Dermis blood vessel endothelial cell (primary cell): Measurements from ENCODE around the gene TNFSF4. TPM values are rescaled to one million over a fixed set of nuclear protein-coding genes. Genes with fewer than 3 reads are reported as not detected.
A peak's percentile ranks its signal among the peaks of the same experiment; 100 is the strongest.
"Not testable (repeated sequence)": the region's sequence is repeated elsewhere in the genome, so short reads cannot be mapped to it uniquely, and the experiment has no call there.

Source experiments
- DNase-seq: peaks from one replicate; pipeline ENCODE4 v3.0.0; 2010
- total RNA-seq: library from RNA; depleted of rRNA; stranded (reverse); fragments of >200 nt; gene quantifications from 2 replicates; pipeline ENCODE4 v1.2.3, GENCODE V29; 2014

The TNFSF4 gene
- total RNA-seq = 2.7 TPM in 2 replicates

- DNase-seq = no peak
Observed at GRCh38 chr1:173206816-173207568, at the start of gene TNFSF4. TNFSF4 (minus strand) TSS chr1:173207331; CDS start chr1:173207176, 155 bp downstream.

GRCh38 chr1:173255214-173255813 lies 48.2 kb upstream of the TNFSF4 start:
- DNase-seq = peak; percentile 67

- DNase-seq = no peak
Observed at GRCh38 chr1:173253046-173253445, 45.9 kb upstream of the TNFSF4 start.

- DNase-seq = no peak
Observed at GRCh38 chr1:173249349-173249748, 42.2 kb upstream of the TNFSF4 start.

- no peak for DNase-seq
Observed at GRCh38 chr1:173248247-173248940, 41.3 kb upstream of the TNFSF4 start.

GRCh38 chr1:173245892-173246291 lies 38.8 kb upstream of the TNFSF4 start:
- DNase-seq = no peak

GRCh38 chr1:173243300-173243699 lies 36.2 kb upstream of the TNFSF4 start:
- no peak for DNase-seq

- no peak for DNase-seq
Observed at GRCh38 chr1:173241528-173242347, 34.6 kb upstream of the TNFSF4 start.

- no peak for DNase-seq
Observed at GRCh38 chr1:173240609-173241008, 33.5 kb upstream of the TNFSF4 start.

- no peak for DNase-seq
Observed at GRCh38 chr1:173239058-173239457, 31.9 kb upstream of the TNFSF4 start.

GRCh38 chr1:173234899-173235298 lies 27.8 kb upstream of the TNFSF4 start:
- no peak for DNase-seq

GRCh38 chr1:173234434-173234833 lies 27.3 kb upstream of the TNFSF4 start:
- DNase-seq = not testable (repeated sequence)

GRCh38 chr1:173229031-173229430 lies 21.9 kb upstream of the TNFSF4 start:
- not testable (repeated sequence) for DNase-seq

- no peak for DNase-seq
Observed at GRCh38 chr1:173224949-173225348, 17.8 kb upstream of the TNFSF4 start.

- DNase-seq = no peak
Observed at GRCh38 chr1:173224280-173224892, 17.3 kb upstream of the TNFSF4 start.

- no peak for DNase-seq
Observed at GRCh38 chr1:173223031-173223380, 15.9 kb upstream of the TNFSF4 start.

- DNase-seq = no peak
Observed at GRCh38 chr1:173222149-173223030, 15.3 kb upstream of the TNFSF4 start.

GRCh38 chr1:173220157-173220556 lies 13.0 kb upstream of the TNFSF4 start:
- DNase-seq = no peak

- no peak for DNase-seq
Observed at GRCh38 chr1:173213665-173214064, 6.5 kb upstream of the TNFSF4 start.

GRCh38 chr1:173212952-173213491 lies 5.9 kb upstream of the TNFSF4 start:
- no peak for DNase-seq

- DNase-seq = no peak
Observed at GRCh38 chr1:173210716-173211231, 3.6 kb upstream of the TNFSF4 start.
